GM21529 (cell line): ENCODE results near the gene CRLF3.
"Not testable (repeated sequence)": the region's sequence is repeated elsewhere in the genome, so short reads cannot be mapped to it uniquely, and the experiment has no call there.

ENCODE experiments used
- ATAC-seq: cut with Tn5 transposase; IDR thresholded peaks from one replicate; pipeline ENCODE4 v1.9.1; 2021; ENCODE audit not compliant: unreplicated experiment

The CRLF3 gene

DNA sequence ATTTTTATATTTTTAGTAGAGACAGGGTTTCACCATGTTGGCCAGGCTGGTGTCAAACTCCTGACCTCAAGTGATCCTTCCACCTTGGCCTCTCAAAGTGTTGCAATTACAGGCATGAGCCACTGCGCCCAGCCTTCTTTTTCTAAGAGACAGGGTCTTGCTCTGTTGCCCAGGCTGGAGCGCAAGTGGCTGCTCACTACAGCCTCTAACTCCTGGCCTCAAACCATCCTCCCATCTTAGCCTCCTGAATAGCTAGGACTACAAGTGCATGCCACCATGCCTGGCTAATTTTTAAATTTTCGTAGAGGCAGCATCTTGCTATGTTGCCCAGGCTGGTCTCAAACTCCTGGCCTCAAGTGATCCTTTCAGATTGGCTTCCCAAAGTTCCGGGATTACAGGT lies 76.9 kb downstream of the CRLF3 start:
- not testable (repeated sequence) for ATAC-seq

DNA sequence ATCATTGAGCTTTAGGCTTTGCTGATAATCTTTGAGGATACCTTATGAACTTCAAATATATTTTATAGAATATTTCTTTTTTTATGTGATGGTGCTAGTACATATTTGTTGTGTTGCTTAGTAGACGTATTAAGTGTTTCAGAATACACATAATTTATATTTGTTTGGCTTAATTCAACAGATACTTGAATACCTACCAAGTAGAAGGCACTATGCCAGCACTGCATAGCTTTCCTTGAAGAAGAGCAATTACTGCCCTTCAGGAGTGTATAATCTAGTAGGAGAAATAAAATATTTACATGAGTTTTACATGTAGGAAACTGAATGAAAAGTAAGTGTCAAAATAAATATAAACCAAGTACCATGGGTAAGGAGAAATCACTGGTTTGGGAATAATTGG lies 81.8 kb downstream of the CRLF3 start:
- not testable (repeated sequence) for ATAC-seq

DNA sequence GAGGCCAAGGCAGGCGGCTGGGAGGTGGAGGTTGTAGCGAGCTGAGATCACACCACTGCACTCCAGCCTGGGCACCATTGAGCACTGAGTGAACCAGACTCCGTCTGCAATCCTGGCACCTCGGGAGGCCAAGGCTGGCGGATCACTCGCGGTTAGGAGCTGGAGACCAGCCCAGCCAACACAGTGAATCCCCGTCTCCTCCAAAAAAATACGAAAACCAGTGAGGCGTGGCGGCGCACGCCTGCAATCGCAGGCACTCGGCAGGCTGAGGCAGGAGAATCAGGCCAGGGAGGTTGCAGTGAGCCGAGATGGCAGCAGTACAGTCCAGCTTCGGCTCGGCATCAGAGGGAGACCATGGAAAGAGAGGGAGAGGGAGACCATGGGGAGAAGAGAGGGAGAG lies 88.1 kb downstream of the CRLF3 start:
- ATAC-seq: not testable (repeated sequence)

GRCh38 chr17:30735644-30736043 lies 88.8 kb downstream of the CRLF3 start:
- ATAC-seq: not testable (repeated sequence)

DNA sequence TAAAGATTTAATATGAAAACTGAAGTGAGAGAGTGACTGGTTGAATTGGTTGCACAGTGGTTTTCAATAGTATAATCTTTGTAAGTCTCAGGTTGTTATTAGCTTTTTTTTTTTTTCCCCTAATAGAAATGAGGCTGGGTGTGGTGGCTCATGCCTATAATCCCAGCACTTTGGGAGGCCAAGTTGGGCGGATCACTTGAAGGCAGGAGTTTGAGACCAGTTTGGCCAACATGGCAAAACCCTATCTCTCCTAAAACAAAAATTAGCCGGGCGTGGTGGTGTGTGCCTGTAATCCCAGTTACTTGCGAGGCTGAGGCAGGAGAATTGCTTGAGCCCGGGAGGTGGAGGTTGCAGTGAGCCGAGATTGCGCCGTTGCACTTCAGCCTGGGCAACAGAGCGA lies 89.3 kb downstream of the CRLF3 start:
- ATAC-seq: not testable (repeated sequence)

- ATAC-seq: not testable (repeated sequence)
Measured at GRCh38 chr17:30734153-30734552, 90.3 kb downstream of the CRLF3 start.
